Choroid plexus epithelial cell (primary cell): ENCODE results near the gene KRTAP10-3.

Experiments
- DNase-seq: peaks from one replicate; pipeline ENCODE4 v3.0.0-alpha.2; 2010; ENCODE audit warnings: low read depth
- H3K4me3 ChIP-seq: 2 replicates; pipeline ENCODE4 v1.5.1; 2011; ENCODE audit warnings: low read depth, mild to moderate bottlenecking, control low read depth, low read length, moderate library complexity
- TF ChIP-seq, protein P1 (sequence below): conservative IDR thresholded peaks from 2 replicates; pipeline ENCODE4 v1.5.1; 2011; ENCODE audit warnings: low read depth, mild to moderate bottlenecking, control low read depth, inconsistent platforms, low read length, moderate library complexity

KRTAP10-3 gene

DNA sequence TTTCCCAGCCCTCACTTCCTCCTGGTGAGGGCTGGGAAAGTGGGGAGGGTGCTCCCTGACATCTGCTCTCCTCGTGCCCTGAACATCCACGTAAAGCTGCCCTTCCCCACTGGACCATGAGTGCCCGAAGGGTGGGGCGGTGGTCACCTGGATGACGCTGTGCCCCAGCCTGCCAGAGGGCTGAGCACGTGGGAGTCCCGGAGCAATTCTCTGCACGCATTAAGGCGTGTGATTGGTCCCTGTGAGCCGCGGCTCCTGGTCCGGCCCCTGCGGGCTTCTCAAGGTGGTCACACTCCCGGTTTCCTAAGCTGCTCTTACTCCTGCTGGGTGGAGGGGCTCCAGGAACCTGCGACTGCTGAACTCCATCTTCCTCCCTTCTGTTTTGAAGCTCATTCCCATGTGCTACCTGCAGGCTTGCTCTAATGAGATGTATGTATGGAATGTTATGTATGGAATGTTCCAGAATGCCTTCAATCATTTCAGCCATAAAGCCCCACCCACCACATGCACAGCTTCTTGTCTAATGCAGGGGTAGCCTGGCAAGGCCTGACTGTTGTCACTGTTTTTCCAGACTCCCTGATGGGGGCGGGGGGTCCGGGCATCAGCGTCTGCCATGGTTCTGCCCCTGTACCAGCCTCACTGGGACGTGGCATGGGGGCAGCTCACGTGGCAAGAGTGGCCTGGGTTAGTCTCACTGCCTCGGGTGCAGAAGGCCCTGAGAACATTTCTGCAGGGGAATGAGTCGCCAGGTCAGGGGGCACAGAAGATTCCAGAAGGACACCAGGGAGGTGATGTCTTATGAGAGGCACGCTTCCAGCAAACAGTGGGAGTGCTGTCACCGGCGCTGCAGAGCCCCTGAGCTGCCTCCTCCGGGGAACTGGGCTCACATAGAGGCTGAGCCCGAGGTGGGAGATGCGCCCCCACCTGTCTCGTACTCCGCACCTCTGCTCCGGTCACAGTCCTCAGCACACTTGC, 38.0 kb downstream of the KRTAP10-3 start:
- TF ChIP-seq, protein P1, sequence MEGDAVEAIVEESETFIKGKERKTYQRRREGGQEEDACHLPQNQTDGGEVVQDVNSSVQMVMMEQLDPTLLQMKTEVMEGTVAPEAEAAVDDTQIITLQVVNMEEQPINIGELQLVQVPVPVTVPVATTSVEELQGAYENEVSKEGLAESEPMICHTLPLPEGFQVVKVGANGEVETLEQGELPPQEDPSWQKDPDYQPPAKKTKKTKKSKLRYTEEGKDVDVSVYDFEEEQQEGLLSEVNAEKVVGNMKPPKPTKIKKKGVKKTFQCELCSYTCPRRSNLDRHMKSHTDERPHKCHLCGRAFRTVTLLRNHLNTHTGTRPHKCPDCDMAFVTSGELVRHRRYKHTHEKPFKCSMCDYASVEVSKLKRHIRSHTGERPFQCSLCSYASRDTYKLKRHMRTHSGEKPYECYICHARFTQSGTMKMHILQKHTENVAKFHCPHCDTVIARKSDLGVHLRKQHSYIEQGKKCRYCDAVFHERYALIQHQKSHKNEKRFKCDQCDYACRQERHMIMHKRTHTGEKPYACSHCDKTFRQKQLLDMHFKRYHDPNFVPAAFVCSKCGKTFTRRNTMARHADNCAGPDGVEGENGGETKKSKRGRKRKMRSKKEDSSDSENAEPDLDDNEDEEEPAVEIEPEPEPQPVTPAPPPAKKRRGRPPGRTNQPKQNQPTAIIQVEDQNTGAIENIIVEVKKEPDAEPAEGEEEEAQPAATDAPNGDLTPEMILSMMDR = no peak
- DNase-seq = peak; percentile 6
- H3K4me3 ChIP-seq = no peak overlapping the region

DNA sequence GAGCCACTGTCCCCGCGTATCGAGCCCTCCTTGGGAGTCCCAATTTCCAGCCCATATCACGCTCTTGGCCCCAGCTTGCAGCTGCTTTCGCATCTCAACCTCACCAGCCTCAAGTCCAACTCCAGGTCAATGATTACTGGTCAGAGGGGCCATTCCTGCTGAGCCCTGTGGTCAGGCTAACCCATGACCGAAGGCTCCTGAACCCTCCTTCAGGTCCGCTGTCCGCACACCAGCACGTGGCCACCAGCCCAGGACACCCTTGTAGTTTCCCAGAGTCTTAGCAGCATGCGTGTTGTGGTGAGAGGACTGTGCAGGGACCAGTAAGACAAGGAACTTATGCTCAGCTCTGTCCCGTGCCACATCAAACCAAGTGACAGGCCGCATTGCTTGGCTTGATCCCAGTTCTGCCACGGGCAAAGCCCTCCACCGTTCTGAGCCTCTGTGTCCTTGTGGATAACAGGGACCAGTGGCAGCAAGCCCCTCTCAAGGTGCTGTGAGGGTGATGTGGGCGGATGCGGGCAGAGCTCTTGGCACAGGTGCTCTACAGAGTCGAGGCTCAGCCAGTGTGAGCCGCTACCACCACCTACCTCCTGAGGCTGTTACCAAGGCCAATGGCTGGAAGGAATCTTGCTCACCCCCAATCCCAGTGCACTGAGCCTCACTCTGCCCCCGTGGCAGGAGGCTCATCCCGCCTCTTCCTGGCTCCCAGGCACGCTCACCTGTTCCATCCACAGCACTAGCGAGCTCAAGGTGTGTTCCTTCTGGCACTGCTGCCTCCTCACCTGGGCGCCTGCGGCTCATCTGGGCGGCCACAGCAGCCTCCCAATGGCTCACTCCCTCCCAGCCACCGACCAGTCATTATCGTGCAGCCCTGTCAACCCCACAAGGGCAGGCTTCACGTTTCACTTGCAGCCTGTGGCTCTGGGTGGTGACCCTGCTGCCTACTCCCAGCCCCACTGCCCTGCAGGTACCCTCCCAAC, 39.0 kb downstream of the KRTAP10-3 start:
- H3K4me3 ChIP-seq = no peak overlapping the region
- DNase-seq = no peak
- TF ChIP-seq, protein P1 = no peak

DNA sequence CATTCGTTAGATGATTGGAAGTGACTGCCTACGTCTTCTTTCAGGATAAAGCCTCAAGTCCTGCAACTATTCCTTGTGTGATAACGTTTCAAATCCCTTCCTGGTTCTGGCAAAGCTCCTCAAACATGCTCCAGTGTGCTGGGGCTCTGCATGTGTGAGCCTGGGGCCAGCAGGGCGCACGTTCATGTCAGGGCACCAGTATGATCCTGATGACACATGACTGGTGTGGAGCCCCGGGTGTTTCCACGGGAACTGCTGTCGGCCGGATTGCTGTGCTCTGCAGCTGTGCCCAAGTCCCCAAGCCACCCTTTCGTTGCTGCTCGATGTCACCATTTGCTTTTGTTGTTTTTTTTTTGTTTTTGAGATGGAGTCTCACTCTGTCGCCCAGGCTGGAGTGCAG, 39.9 kb downstream of the KRTAP10-3 start:
- H3K4me3 ChIP-seq = no peak overlapping the region
- TF ChIP-seq, protein P1 = no peak
- no peak for DNase-seq

DNA sequence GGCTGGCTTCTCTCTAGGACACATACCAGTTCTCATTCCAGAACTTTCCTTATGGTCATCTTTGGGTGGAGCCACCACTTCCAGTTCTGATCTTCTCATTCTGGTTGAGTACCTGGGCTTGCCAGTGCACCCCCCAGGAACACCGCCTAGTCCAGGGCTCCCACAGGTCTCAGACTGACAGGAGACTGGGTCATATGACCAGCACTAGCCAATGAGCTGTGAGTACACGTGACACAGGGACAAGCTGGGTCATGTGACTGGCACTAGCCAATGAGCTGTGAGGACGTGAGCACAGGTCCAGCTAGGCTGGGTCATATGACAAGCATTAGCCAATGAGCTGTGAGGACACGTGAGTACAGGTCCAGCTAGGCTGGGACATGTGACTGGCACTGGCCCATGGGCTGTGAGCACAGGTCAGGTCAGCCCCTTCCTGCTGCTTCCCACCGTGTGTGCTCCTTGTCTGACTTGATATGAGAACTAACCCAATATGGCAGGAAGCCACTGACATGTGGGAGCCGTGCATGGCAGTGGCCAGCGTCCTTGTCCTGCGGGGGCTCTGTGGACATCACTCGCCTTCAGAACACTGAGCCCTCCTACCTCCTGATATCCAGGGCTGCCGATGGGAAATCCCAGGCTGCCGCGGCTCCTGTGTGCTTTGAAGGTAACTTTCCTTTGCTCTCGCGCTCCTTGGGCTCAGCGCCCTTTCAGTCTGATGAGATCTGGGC, 41.3 kb downstream of the KRTAP10-3 start:
- TF ChIP-seq, protein P1 = no peak
- H3K4me3 ChIP-seq = no peak overlapping the region
- peak; percentile 47 for DNase-seq

DNA sequence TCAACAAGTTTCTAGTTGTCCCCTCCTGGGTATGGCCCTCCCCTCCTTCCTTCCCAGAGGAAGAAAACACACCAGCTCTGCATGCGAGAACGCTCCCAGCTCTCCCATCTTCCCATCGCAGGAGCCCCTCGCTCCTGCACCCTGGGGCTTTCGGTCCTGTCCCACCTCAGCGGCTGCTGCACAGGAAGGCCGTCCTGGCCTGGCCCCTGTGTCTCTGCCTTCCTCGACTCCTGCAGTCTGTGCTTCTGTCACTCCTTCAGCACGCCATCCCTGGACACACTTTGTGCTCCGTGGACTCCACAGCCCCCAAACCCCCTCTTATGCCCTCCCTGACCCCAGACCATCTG, 41.8 kb downstream of the KRTAP10-3 start:
- TF ChIP-seq, protein P1 = no peak
- DNase-seq = no peak
- H3K4me3 ChIP-seq = no peak overlapping the region

DNA sequence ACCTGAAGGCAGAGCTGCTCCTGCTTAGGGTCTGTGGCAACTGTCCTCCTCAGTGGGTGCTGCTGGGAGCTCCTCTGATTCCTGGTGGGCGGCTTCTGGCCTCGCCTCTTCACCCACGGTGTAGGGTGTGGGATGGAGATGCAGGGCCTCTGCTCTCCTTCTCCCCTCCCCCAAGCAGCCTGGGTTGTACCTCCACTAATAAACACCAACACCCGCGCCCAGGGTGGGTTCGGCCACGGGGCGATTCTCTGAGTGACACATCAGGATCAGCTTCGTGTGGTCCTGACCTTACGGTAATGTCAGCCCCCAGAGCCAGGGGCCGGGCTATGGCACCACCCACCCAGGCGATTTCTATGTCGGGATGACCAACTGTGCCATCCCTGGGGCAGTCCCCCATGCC, 42.3 kb downstream of the KRTAP10-3 start:
- no peak for DNase-seq
- TF ChIP-seq, protein P1 = no peak

More for the DNA sequence above, 42.3 kb downstream of the KRTAP10-3 start:
- H3K4me3 ChIP-seq = no peak overlapping the region
